NB4 (cell line): ENCODE results near the gene PDLIM5.

ENCODE experiments used
- CTCF ChIP-seq: IDR thresholded peaks from one replicate; pipeline ENCODE4 v1.5.1; 2012; ENCODE audit warnings: low read depth, low read length
- TF ChIP-seq, protein P1 (sequence below): IDR thresholded peaks from 2 replicates; pipeline ENCODE4 v1.6.1; 2011; ENCODE audit warnings: low read depth, low read length

DNA sequence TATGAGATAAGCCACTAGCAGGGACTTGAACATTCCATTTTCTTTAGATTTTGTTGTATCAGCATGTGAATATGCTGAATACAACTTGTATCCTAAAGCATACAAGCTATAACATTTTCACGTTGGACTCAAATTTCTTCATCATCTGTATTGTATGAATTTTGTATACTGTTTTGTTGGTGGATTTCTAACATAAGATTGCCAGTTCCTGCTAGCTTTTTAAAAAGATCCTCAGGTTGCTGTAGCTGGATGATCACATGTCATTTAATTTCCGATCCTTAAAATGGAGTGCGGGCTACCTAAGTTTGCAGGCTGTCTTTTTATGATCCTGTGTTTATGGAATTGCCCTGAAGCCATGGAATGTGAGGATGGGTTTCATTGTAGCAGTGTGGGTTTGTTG is 6.9 kb downstream of the PDLIM5 start:
- TF ChIP-seq CTCF = no peak
- TF ChIP-seq, protein P1, sequence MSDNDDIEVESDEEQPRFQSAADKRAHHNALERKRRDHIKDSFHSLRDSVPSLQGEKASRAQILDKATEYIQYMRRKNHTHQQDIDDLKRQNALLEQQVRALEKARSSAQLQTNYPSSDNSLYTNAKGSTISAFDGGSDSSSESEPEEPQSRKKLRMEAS = no peak
